GM21576 (cell line): ENCODE results near the gene SEC16A.

Experiments
- ATAC-seq: cut with Tn5 transposase; IDR thresholded peaks from one replicate; pipeline ENCODE4 v1.9.1; 2021; ENCODE audit warnings: mild to moderate bottlenecking, moderate library complexity; ENCODE audit not compliant: unreplicated experiment

Gene SEC16A

DNA sequence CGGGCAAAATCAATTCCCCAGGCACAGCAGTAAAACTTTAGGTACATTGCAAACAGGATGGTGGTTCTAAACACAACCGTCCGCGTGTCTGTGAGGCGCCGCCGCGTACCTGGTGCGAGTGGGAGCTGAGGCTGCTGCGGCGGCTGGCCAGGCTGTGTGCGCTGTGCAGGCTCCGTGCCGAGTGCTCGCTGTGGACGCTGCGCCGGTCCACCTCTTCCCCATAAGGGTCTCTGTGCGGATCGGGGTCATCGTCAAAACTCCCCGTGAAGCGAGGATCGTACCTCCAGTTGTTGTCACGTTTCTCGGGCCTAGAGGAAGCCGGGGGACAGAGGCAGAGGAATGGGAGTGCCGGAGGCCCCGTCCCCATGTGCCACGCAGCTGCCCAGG lies 16.7 kb downstream of the SEC16A start:
- no peak for ATAC-seq

DNA sequence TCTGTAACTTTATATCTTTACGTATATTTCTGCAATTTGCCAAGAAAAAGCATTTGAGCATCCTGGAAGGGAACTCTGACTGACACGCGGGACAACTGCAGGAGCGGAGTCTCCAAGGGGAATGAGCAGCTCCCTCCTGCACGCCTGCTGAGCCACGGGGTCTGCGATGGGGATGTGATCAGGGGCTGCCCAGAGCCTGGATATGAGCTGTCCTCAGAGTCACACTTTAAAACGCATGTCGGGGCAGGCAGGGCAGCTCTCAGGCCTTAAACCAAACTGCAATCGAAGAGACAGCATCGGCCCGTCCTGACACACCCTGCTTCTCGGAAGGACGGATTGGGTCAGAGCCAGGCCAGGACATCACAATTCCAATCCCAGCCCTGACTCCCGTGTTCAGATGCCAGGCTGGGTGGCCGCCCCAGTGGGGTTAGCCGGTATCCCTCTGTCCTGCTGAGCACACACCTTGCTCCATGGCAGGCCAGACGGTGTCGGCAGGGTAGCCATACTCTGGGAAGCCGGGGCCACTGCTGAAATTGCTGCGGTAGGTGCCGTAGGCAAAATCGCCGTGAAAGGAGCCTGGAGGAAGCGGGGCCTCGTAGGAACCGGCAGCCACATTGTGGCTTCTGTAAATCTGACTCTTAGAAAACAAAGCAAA lies 17.2 kb downstream of the SEC16A start:
- no peak for ATAC-seq

DNA sequence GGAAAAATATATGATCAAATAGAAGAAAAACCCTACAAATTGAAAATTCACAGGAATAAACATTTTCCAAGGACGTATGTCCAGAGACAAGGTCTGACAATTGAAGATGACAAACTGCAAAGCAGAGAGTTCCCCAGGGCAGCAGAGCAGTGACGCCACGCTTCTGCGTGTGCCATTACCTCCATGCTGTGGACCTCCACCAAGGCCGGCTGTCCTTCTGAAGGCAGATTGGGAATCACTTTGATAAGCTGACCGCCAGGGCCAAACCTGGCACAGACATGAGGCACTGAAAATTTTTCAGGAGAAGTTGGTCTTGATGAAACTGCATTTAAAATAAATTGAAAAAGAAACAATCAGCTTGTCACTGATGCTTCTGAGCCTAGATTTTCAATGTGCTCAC lies 18.6 kb downstream of the SEC16A start:
- no peak for ATAC-seq

DNA sequence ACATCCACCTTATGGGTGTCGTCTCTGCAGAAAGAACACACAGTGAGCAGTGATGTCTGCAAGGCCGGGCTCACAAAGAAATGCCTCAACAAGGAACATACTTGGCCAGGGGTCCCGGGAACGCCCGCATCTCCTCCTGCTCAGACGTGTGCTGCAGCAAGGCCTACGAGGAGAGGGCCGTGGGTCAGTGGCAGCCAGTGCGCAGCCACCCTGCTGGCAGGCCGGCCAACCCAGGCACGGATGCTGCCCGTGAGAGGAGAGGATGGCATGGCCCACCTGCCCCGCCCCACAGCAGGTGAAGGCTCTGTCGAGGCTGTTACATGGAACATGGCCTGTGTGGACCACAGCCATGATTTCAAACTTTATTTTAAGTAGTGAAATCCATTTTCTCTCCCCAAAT lies 19.3 kb downstream of the SEC16A start:
- ATAC-seq, result no peak

DNA sequence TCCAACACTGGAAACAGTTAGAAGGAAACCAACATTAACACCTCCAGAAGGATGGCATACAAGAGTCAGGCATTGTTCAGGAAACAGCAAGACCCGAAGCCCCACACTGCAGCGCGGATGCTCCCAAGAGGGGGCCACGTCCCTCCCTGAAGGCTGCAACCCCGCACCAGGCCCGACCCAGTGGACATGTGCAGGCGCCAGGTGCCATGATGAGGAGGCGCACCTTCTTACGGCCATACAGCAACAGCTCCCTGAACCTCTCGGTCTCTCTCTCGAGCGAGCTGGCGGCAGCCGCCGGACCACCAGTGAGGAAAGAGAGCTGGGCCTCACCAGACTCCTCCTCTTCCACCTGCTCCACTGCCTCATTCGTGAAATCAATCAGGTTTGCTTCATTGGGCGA lies 20.2 kb downstream of the SEC16A start:
- ATAC-seq, result no peak

DNA sequence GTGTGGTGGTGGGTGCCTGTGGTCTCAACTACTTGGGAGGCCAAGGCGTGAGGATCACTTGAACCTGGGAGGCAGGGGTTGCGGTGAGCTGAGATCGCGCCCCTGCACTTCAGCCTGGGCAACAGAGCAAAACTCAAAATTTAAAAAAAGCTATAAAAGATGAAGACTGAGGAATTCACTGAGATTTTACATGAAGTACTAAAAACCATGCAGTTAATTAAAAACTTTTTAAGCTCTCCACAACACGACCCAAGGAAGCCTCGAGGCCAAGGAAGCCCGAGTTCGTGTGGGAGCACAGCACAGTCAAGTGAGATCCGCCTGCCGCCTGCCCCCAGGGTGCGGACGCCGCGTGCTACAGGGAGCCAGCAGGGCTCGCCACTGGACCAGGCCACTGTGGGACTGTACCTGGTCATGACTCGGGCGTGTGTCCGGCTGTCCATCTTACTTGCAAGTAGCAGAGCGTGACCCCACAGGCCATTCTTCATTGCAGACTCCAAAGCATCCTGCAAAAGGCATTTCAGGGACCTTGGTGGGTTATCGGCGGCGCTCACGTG lies 22.0 kb downstream of the SEC16A start:
- ATAC-seq, result no peak

DNA sequence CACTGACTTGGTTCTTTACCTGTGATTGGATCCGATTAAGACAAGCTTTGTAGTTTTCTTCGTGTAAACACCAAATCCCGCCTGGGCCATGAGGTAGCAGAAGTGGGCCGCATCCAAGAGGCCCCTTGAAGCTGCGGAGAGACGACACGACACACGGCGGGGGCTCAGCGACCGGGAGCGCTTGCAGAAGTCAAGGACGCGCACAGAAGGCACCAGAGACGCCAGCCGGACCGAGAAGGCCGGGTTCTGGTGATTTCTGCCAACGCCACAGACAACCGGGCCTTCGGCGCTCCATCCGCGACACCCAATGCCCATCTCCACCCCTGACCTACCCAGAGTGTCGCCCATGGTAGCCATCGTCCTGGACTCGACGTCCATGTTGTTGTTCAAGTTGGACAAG lies 23.4 kb downstream of the SEC16A start:
- no peak for ATAC-seq

DNA sequence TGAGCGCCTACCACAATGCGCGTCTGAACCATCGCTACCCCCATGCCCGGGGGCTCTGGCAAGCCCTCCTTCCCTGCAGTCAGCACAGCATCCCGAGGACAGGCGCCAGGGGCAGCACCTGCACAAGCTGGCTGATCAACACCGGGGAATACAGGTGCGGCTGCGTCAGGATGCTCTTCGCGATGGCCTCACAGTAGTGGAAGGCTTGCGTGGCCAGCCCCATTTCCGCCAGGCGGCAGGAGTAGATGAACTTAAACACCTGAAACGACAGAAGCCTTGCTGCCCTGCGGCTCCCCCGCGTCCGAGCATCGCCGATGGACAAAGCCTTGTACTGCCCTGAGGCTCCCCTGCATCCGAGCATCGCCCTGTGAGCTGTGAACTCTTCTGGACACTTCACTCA lies 25.5 kb downstream of the SEC16A start:
- ATAC-seq, result no peak

DNA sequence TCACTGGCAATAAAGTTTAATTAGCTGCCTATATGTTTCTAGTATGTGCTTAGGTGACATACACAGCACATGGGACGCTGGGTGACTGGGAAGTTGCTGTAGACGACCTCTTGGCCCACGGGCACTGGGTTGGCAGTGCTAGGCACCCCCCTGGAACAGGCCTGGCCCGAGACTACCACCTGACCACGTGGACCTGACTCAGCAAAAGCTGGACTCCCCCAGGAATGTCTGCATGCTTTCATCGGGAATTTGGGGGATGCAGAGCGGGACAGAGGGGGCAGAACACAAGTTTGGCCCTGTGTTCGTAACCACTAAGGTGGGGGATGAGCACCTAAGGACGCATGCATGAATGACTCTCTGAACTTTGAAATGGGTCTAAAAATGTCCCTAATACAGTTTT lies 26.6 kb downstream of the SEC16A start:
- no peak for ATAC-seq

DNA sequence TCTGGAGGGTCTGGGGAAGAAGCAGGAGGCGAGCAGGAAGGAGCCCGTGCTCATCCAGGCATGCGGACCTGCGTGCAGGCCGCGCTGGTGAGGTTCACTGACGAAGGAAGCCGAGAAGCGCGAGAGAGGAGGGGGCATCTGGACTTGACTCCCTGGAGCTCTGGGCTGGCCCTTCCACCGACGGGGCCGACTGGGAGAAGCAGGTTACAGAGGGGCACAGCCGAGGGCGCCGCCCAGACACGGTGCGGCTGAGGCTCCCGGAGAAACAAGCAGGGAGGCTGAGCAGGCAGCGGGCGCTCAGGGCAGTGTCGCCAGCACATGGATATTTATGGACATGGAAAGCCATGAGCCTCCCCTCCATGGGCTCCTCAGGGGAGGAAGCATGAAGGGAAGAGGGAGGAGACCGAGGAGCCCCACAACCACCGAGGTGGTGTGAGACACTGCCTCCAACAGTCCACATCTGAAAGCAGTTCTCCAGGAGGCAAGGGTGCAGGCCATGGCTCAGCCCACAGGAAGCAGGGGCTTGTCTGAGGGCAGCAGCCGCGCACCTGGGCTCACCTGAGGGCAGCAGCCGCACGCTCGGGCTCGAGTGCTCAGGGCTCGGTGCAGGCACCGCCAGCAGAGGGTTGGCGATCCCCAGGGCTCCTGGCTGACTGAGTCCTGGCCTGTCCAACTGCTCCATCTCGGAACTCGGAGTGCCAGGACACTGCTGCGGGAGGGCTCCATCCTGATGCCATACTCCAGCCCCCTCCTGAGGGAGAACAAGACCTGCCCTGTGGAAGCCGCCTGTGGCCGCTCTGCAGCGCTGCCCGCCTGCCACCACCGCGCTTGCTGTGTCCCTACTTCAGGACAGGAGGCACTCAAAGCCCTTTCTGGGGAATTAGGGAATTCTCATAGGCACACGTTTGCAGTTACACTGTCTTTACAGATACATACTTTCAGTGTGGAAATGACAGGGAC lies 27.5 kb downstream of the SEC16A start:
- ATAC-seq, result no peak

DNA sequence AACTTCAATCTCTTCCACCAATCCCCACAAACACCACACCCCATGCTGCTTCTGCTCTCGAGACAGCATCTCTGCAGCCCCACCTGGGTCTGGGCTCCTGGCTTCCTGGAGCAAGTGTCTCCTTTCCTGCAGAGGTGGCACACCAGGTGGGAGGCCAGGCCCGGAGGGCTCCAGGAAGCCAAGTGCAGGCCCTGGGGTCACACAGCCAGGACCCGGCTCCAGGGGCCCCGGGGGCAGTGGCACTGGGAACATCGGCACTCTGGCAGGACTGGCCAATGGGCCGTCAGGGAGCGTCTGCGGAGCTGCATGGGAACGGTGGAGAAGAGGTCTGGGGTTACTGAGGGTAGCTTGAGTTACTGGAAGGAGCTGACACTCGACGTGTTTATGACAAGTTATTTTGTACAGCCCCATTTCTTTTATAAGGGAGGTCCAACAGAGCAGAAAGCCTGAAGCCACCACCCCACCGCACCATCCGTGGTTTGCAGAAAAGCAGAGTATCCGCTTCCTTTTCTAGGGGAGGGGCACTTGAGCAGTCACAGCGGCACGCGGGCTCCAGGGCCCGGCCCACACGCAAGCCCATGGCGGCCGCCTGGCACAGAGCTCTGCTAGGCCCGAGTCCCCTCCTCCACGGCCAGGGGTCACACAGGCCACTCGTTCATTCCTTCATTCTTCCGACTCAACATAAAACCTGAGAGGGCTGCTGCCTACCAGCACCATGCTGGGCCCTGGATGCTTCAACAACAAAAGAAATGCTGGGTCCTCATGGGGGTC lies 28.6 kb downstream of the SEC16A start:
- no peak for ATAC-seq

DNA sequence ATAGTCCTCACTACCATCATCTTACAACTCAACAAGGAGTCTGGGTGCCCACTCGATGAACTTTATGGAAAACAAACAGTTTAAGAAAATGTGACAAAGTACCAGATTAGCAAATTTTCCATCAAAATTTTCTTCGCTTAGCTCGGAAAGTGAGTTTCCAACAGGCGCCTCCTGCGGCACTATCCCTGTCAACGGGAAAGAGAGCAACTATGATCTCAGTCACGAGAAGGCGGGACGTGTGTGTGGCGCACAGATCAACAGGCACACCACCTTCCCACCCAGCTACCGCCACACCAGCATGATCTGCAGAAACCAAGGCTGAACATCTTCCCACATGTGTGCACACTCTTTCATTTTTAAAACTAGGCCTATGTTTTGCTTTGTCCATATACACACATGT lies 29.5 kb downstream of the SEC16A start:
- no peak for ATAC-seq

DNA sequence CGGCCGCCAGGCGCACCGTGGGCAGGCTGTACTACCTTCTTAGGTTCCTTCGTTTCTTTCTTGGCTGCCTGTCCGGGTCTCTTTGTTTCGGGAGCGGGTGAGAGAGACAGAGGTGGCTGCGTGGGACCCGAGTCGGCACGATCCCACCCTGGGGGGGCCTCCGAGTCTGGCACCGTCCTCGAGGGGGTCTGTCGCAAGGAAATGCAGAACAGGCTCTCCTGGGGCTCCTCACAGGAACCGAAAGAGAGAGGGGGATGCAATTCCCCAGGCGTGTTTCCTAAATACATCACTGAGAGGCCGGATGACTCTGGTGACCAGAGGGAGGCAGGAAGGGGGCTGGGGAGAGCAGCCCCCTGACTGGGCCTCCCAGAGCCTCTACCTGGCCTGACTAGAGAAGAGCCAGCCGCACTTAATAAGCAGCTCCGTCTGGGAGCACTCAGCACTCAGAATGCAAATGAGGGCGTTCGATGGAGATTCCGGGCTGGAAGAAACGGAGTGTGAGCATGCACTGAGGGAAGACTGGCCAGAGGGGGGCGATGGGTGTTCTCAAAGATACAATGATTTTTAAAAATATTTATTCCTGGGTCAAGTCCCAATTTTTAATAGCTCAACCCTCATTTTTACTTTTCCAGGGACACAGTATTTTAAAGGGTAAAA lies 31.5 kb downstream of the SEC16A start:
- ATAC-seq, result no peak

DNA sequence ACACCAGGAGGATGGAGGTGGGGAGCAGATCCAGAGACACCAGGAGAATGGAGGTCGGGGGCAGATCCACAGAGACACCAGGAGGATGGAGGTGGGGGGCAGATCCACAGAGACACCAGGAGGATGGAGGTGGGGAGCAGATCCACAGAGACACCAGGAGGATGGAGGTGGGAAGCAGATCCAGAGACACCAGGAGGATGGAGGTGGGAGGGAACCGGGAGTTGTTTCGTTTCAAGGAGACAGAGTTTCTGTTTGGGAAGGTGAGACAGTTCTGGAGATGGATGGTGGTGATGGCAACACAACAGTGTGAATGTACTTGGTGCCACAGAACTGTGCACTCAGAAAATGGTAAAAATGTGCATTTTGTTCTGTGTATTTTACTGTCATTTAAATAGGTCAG lies 34.2 kb downstream of the SEC16A start:
- no peak for ATAC-seq

DNA sequence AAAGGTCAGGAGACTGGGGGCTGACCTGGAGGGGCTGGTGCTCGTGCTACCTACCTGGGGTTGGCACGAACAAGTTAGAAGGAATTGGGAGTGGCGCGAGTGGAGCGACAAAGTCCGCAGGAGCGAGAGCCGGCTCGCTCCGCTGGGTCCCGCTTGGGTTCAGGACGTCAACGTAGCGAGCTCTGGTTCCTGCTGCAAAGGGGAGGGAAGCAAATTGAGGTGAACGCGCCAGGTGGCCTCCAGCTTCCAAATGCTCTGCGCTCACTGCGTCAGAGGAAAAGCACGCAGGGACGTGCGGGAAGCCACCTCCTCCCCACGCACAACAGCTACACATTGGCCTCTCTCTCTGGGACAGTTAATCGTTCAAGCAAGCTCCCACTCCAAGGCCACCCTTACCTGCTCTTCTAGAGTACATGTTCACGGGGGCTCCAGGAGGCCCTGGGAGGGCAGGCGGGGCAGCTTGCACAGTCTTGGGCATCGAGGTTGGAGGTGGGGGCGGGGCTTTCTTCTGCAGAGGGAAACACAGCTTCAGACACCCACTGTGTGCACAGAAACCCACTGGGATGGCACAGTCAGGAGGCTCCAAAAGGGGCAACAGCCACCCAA lies 35.6 kb downstream of the SEC16A start:
- ATAC-seq, result no peak

DNA sequence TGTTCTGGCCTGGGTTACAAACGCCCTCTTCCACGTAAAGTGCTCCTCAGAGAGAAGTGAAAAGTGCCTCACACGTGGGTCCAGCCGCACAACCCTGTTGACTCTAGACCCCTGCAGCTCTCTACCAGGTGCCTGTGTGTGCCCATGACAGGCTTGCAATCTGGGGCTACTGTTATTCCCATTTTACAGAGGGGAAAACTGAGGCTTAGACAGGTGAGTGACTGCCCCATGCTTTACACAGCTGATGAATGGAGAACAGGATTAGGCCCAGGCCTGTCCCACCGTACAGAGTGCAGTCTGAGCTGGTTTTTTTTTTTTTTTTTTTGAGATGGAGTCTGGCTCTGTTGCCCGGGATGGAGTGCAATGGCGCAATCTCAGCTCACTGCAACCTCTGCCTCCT lies 37.0 kb downstream of the SEC16A start:
- ATAC-seq, result no peak

DNA sequence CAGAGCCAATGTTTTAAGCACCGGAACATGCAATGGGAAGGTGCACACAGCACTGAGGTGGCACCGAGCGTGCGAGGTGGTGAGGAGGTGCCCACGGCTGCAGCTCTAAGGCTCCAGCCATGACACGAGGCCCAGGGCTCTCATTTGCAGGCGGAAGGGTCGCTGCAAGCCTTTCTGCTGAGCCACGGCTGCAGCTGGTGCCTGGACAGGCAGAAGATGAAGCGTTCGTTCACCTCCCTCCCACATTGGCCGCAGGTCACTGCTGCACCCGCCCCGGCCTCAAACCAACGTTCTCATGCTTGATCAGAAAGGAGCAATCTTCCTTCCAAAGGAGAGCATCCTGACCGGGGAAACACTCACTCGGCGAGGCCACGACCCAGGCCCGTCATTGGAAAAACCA lies 38.7 kb downstream of the SEC16A start:
- ATAC-seq, result no peak

DNA sequence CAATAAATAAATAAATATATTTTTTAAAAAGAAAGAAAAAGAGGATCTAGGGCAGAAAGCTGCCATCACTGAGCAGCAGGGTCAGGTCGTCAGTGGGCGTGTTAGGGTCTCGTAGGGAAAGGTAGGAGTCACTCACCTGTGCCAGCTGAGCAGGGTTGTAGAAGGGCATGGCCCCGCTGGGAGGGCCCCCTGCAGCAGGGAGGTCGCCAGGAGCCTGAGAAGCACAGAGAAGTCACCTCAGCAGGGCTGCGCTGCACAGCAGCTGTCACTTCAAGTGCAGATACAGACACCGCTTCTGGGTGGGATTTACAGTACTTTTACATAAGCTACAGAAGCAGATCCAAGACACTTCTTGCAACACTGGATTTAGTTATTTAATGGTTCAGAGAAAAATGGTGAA lies 39.2 kb downstream of the SEC16A start:
- ATAC-seq, result no peak

DNA sequence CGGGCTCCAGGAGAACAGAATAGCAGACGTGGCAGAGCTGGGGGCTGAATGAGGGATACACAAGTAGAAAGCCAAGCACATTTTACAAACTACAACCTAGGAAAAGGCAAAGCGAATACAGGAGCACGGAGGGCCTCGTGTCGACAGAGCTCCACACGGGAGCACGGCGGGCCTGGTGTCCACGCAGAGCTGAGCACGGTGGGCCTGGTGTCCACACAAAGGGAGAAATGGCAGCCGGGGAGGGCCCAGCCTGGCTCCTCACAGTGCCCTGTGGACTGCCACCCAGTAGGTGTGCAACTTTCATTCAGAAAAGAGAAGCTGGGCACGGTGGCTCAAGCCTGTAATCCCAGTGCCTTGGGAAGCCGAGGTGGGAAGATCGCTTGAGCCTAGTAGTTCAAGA lies 39.8 kb downstream of the SEC16A start:
- no peak for ATAC-seq

DNA sequence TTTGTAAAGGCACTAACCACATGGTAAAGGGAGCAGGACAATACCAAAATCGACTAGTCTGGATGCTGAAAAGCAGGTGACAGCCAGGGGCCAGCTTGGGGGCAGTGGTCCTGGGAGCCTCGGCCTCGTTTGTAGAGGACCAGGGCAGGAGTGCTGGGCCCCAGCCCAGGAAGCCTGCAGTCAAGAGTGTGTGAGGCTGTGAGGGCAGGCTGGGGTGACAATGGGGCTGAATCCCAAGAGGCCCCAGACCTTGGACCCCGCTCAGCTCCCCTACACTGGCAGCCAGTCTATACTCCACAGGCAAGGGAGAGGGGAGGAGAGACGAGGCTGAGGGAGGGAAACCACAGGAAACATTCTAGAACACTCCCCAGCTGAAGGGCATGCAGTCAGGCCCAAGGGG lies 40.6 kb downstream of the SEC16A start:
- no peak for ATAC-seq
